HCT116 (cell line): ENCODE results near the gene SMG6. TPM values are rescaled to one million over a fixed set of nuclear protein-coding genes. Genes with fewer than 3 reads are reported as not detected.

ENCODE experiments used
- ATAC-seq: fragments of 200-7000 bp; cut with Tn5 transposase; 2 replicates; pipeline ENCODE4 v1.9.1; 2020; ENCODE audit warnings: mild to moderate bottlenecking, moderate library complexity
- BruUV-seq: library from RNA; stranded (reverse); fragments of 400-500 nt; replicated peaks from 2 replicates; lab custom pipeline; 2021; lab: Mats Ljungman, UMichigan
- CTCF ChIA-PET: fragments of 300-600 bp; sonication (Branson Sonifier 250); formaldehyde crosslinking; loops from one replicate; lab custom pipeline; 2021; ENCODE audit warnings: antibody characterized with exemption; lab: Charles Lee
- POLR2A ChIA-PET: fragments of 300-600, 350-600 bp; sonication (Branson Sonifier 250); formaldehyde crosslinking; loops from one replicate; lab custom pipeline; 2021; ENCODE audit warnings: antibody characterized with exemption; lab: Charles Lee
- RAD21 ChIA-PET, 2 experiments: fragments of 300-600 bp; sonication (Branson Sonifier 250); formaldehyde crosslinking; loops; one replicate each; lab custom pipeline; 2023; ENCODE audit warnings: low total read pairs in 2 of 2; ENCODE audit not compliant: uncharacterized antibody in 2 of 2, unreplicated experiment in 2 of 2, low non-redundant PET in 1 of 2; lab: Charles Lee
- DNase-seq: peaks from one replicate; pipeline ENCODE4 v3.0.0-alpha.2; 2010; ENCODE audit warnings: low read depth, low spot score
- H2AFZ ChIP-seq: fragments of 200-600 bp; shearing (Covaris generic), sonication (generic); 2 replicates; pipeline ENCODE4 v1.6.1; 2017; ENCODE audit warnings: low read depth, mixed run types, mixed read lengths, antibody characterized with exemption, low read length; ENCODE audit not compliant: poor library complexity, severe bottlenecking
- H3K27ac ChIP-seq: 2 replicates; pipeline ENCODE4 v1.5.1; 2012; ENCODE audit warnings: low read depth, low read length
- H3K27me3 ChIP-seq: fragments of 200-600 bp; sonication (generic); 2 replicates; pipeline ENCODE4 v1.6.1; 2016; ENCODE audit warnings: mixed run types, low read length, mixed read lengths; ENCODE audit not compliant: insufficient read depth
- H3K36me3 ChIP-seq, 2 experiments: fragments of 200-500 bp in 1 of 2; fragments of 200-600 bp in 1 of 2; sonication (Bioruptor generic) in 1 of 2; sonication (generic) in 1 of 2; 2 replicates each; pipeline versions ENCODE4 v1.5.1 to v1.6.1; 2014 to 2016; ENCODE audit warnings: low read length in 2 of 2, inconsistent platforms in 1 of 2, mixed read lengths in 1 of 2, mixed run types in 1 of 2; ENCODE audit not compliant: insufficient read depth in 2 of 2, control insufficient read depth in 1 of 2
- H3K4me1 ChIP-seq, 2 experiments: fragments of 200-600 bp in 1 of 2; sonication (generic) in 1 of 2; 2 replicates each; pipeline versions ENCODE4 v1.5.1 to v1.6.1; 2012 to 2017; ENCODE audit warnings: low read length in 2 of 2, inconsistent platforms in 1 of 2, mild to moderate bottlenecking in 1 of 2, mixed read lengths in 1 of 2, mixed run types in 1 of 2, moderate library complexity in 1 of 2; ENCODE audit not compliant: insufficient read depth in 2 of 2, control insufficient read depth in 1 of 2
- H3K4me2 ChIP-seq: fragments of 200-600 bp; sonication (generic); 2 replicates; pipeline ENCODE4 v1.6.1; 2017; ENCODE audit warnings: mixed run types, low read length, mixed read lengths
- H3K4me3 ChIP-seq, 2 experiments: fragments of 200-600 bp in 1 of 2; sonication (generic) in 1 of 2; replicated peaks in 1 of 2; 2 replicates each; pipeline ENCODE4 v1.5.1; 2011 to 2016; ENCODE audit warnings: low read length in 2 of 2, control low read depth in 1 of 2, low read depth in 1 of 2, mild to moderate bottlenecking in 1 of 2, mixed read lengths in 1 of 2, mixed run types in 1 of 2
- H3K79me2 ChIP-seq: fragments of 200-600 bp; sonication (generic); 2 replicates; pipeline ENCODE4 v1.6.1; 2017; ENCODE audit warnings: mild to moderate bottlenecking, mixed run types, low read length, moderate library complexity, mixed read lengths; ENCODE audit not compliant: insufficient read depth
- H3K9ac ChIP-seq: fragments of 200-600 bp; sonication (generic); 2 replicates; pipeline ENCODE4 v1.6.1; 2016; ENCODE audit warnings: low read length, mixed read lengths
- H3K9me2 ChIP-seq: fragments of 200-600 bp; sonication (generic), shearing (Covaris generic); 2 replicates; pipeline ENCODE4 v1.6.1; 2017; ENCODE audit warnings: mixed run types, mild to moderate bottlenecking, moderate library complexity; ENCODE audit not compliant: insufficient read depth
- H3K9me3 ChIP-seq, 2 experiments: fragments of 200-500 bp in 1 of 2; fragments of 200-600 bp in 1 of 2; sonication (Bioruptor generic) in 1 of 2; sonication (generic) in 1 of 2; 2 replicates each; pipeline ENCODE4 v1.6.1; 2014 to 2017; ENCODE audit warnings: low read length in 2 of 2, mixed read lengths in 2 of 2, inconsistent platforms in 1 of 2, low read depth in 1 of 2, mild to moderate bottlenecking in 1 of 2, mixed run types in 1 of 2, moderate library complexity in 1 of 2; ENCODE audit not compliant: control insufficient read depth in 1 of 2, insufficient read depth in 1 of 2
- H4K20me1 ChIP-seq: fragments of 200-600 bp; sonication (generic), shearing (Covaris generic); 2 replicates; pipeline ENCODE4 v1.6.1; 2017; ENCODE audit warnings: mixed run types, mild to moderate bottlenecking, moderate library complexity; ENCODE audit not compliant: insufficient read depth
- CBX3 ChIP-seq: IDR thresholded peaks from 2 replicates; pipeline ENCODE4 v1.6.1; 2012; ENCODE audit warnings: low read depth
- CEBPB ChIP-seq: IDR thresholded peaks from 2 replicates; pipeline ENCODE4 v1.6.1; 2012; ENCODE audit warnings: low read depth
- EGR1 ChIP-seq: IDR thresholded peaks from 2 replicates; pipeline ENCODE4 v1.6.1; 2012; ENCODE audit warnings: low read depth
- ELF1 ChIP-seq: IDR thresholded peaks from 2 replicates; pipeline ENCODE4 v1.6.1; 2012; ENCODE audit warnings: low read depth, borderline replicate concordance
- EZH2 ChIP-seq: fragments of 200-600 bp; sonication (generic); IDR thresholded peaks from 2 replicates; pipeline ENCODE4 v1.6.1; 2017; ENCODE audit warnings: antibody characterized with exemption, mixed run types
- EZH2phosphoT487 ChIP-seq: fragments of 200-600 bp; IDR thresholded peaks from 2 replicates; pipeline ENCODE4 v1.6.1; 2018; ENCODE audit warnings: antibody characterized with exemption, borderline replicate concordance
- FOSL1 ChIP-seq: IDR thresholded peaks from 2 replicates; pipeline ENCODE4 v1.6.1; 2012; ENCODE audit warnings: low read depth
- POLR2A ChIP-seq: IDR thresholded peaks from 2 replicates; pipeline ENCODE4 v1.7.0; 2011; ENCODE audit warnings: borderline replicate concordance; ENCODE audit not compliant: insufficient read depth, insufficient read length; ENCODE audit errors: extremely low read depth
- RAD21 ChIP-seq: IDR thresholded peaks from 2 replicates; pipeline ENCODE4 v1.6.1; 2012; ENCODE audit warnings: low read depth, mild to moderate bottlenecking
- REST ChIP-seq: IDR thresholded peaks from 2 replicates; pipeline ENCODE4 v1.6.1; 2012; ENCODE audit warnings: low read depth
- SP1 ChIP-seq: IDR thresholded peaks from 2 replicates; pipeline ENCODE4 v1.6.1; 2012; ENCODE audit warnings: low read depth
- SRF ChIP-seq: IDR thresholded peaks from 2 replicates; pipeline ENCODE4 v1.6.1; 2012; ENCODE audit warnings: low read depth
- TCF7L2 ChIP-seq: IDR thresholded peaks from 2 replicates; pipeline ENCODE4 v1.7.0; 2011; ENCODE audit warnings: borderline replicate concordance, inconsistent platforms; ENCODE audit not compliant: insufficient read depth, insufficient read length; ENCODE audit errors: extremely low read depth
- ZBTB33 ChIP-seq: IDR thresholded peaks from 2 replicates; pipeline ENCODE4 v1.6.1; 2011; ENCODE audit warnings: mild to moderate bottlenecking, low read length, moderate library complexity; ENCODE audit not compliant: insufficient replicate concordance; ENCODE audit errors: extremely low read depth
- intact Hi-C: fragments of 100-400 bp; cut with micrococcal nuclease; formaldehyde crosslinking; loops from 2 replicates; pipeline ENCODE4 v1.10.0; 2022
- total RNA-seq: library from RNA; stranded (reverse); gene quantifications from one replicate; pipeline ENCODE4 v1.2.1, GENCODE V29; 2021; ENCODE audit not compliant: unreplicated experiment

SMG6 gene
- total RNA-seq, 1 experiment from 2014 or later: 23.1 TPM

- CTCF ChIA-PET: interaction anchor here (0.7 kb wide), 1 partner anchor 281 kb away, joined by 3 read pairs; no protein-coding TSS in a partner anchor
- intact Hi-C loops: no loop called here
- TF ChIP-seq POLR2A: no peak
- TF ChIP-seq ELF1: no peak
- no peak for TF ChIP-seq FOSL1
- TF ChIP-seq EZH2: no peak
- no peaks in the 10 kb centered on the region for H4K20me1 ChIP-seq
- no peaks in the 10 kb centered on the region; a peak in 1 of 4 replicates for H3K36me3 ChIP-seq
- H3K27ac ChIP-seq: no peak overlapping the region
- H3K9me3 ChIP-seq: no peaks in the 10 kb centered on the region
- no peaks in the 10 kb centered on the region for H3K4me1 ChIP-seq
- H3K4me3 ChIP-seq: no peak overlapping the region
- no peaks in the 10 kb centered on the region for H3K9me2 ChIP-seq
- H3K4me2 ChIP-seq: no peak overlapping the region
- ATAC-seq (no peak), DNase-seq (no peak)
- BruUV-seq: no TSS peak
- no peak overlapping the region for H2AFZ ChIP-seq
- H3K9ac ChIP-seq: no peak overlapping the region
- H3K79me2 ChIP-seq: no peaks in the 10 kb centered on the region
- RAD21 ChIA-PET: no interaction called here
- no peaks in the 10 kb centered on the region for H3K27me3 ChIP-seq
- POLR2A ChIA-PET: no interaction called here
Measured at GRCh38 chr17:2214047-2214928, 89.3 kb downstream of the SMG6 start.

GRCh38 chr17:2213291-2213960 lies 90.2 kb downstream of the SMG6 start:
- ChIA-PET RAD21 (no interaction called here), POLR2A (no interaction called here), CTCF (interaction anchor here (0.9 kb wide), 1 partner anchor 18 kb away, joined by 3 read pairs; no protein-coding TSS in a partner anchor)
- no peaks in the 10 kb centered on the region for H3K79me2 ChIP-seq
- H2AFZ ChIP-seq: no peak overlapping the region
- H3K4me1 ChIP-seq: no peaks in the 10 kb centered on the region
- DNase-seq (no peak), ATAC-seq (no peak)
- H3K9ac ChIP-seq: no peak overlapping the region
- no peaks in the 10 kb centered on the region for H3K27me3 ChIP-seq
- intact Hi-C loops: no loop called here
- no TSS peak for BruUV-seq
- no peaks in the 10 kb centered on the region for H4K20me1 ChIP-seq
- H3K9me2 ChIP-seq: no peaks in the 10 kb centered on the region
- H3K27ac ChIP-seq: no peak overlapping the region
- H3K4me3 ChIP-seq: no peak overlapping the region
- H3K4me2 ChIP-seq: no peak overlapping the region
- H3K36me3 ChIP-seq: no peaks in the 10 kb centered on the region; a peak in 1 of 4 replicates
- H3K9me3 ChIP-seq: no peaks in the 10 kb centered on the region
- no peak for TF ChIP-seq CBX3
- TF ChIP-seq EGR1: no peak
- no peak for TF ChIP-seq SP1
- no peak for TF ChIP-seq SRF
- no peak for TF ChIP-seq TCF7L2
- TF ChIP-seq ZBTB33: no peak
- TF ChIP-seq CEBPB: no peak
- TF ChIP-seq EZH2phosphoT487: no peak
- no peak for TF ChIP-seq REST
- no peak for TF ChIP-seq RAD21
